HepG2 (cell line): ENCODE results near the gene SPI1. TPM values are rescaled to one million over a fixed set of nuclear protein-coding genes. Genes with fewer than 3 reads are reported as not detected.
A peak's percentile ranks its signal among the peaks of the same experiment; 100 is the strongest.

Experiments used
- ATAC-seq: fragments of 200-7000 bp; cut with Tn5 transposase; 3 replicates; pipeline ENCODE4 v1.9.1; 2020; ENCODE audit warnings: mild to moderate bottlenecking, moderate library complexity
- BruUV-seq: library from RNA; stranded (reverse); fragments of 400-500 nt; replicated peaks from 2 replicates; lab custom pipeline; 2021; lab: Mats Ljungman, UMichigan
- CTCF ChIA-PET: fragments of 300-600 bp; formaldehyde crosslinking; extraction: SDS; loops from one replicate; lab custom pipeline; 2021; ENCODE audit warnings: low total read pairs, inconsistent platforms, low intra/inter-chr PET ratio; lab: Yijun Ruan, JAX
- POLR2A ChIA-PET: fragments of 350-600 bp; sonication (Branson Sonifier 250); formaldehyde crosslinking; loops from one replicate; lab custom pipeline; 2020; ENCODE audit warnings: antibody characterized with exemption, inconsistent platforms; lab: Yijun Ruan, JAX
- DNase-seq: peaks from one replicate; pipeline ENCODE4 v3.0.0-alpha.2; 2015; ENCODE audit warnings: low spot score
- FAIRE-seq: peaks from 3 replicates; lab custom pipeline; 2011; peaks lifted over from hg19 to GRCh38; lab: Jason Lieb, UNC
- H2AFZ ChIP-seq: one replicate; pipeline ENCODE4 v1.6.1; 2011; ENCODE audit warnings: low read length, inconsistent platforms
- H3K27ac ChIP-seq: fragments of 300-600 bp; 3 replicates; pipeline ENCODE4 v1.8.0; 2011; ENCODE audit warnings: mixed run types, mild to moderate bottlenecking, mixed read lengths, low read length, inconsistent platforms; ENCODE audit not compliant: insufficient read depth; ENCODE audit errors: extremely low read length
- H3K27me3 ChIP-seq, 2 experiments: fragments of 200-600 bp in 1 of 2; 2 replicates in 1 of 2; 3 replicates in 1 of 2; pipeline versions ENCODE4 v1.6.0 to v1.8.0; 2011; ENCODE audit warnings: low read length in 2 of 2, mild to moderate bottlenecking in 2 of 2, moderate library complexity in 2 of 2, inconsistent platforms in 1 of 2; ENCODE audit not compliant: insufficient read depth in 2 of 2, control insufficient read depth in 1 of 2
- H3K36me3 ChIP-seq, 2 experiments: fragments of 200-600 bp in 1 of 2; replicated peaks in 1 of 2; 2 replicates in 1 of 2; 3 replicates in 1 of 2; pipeline versions ENCODE4 v1.5.1 to v1.8.0; 2011; ENCODE audit warnings: low read length in 2 of 2, inconsistent platforms in 1 of 2; ENCODE audit not compliant: insufficient read depth in 2 of 2, control insufficient read depth in 1 of 2
- H3K4me1 ChIP-seq: 2 replicates; pipeline ENCODE4 v1.5.1; 2012; ENCODE audit warnings: low read length, inconsistent platforms; ENCODE audit not compliant: insufficient read depth
- H3K4me2 ChIP-seq: 2 replicates; pipeline ENCODE4 v1.6.0; 2011; ENCODE audit warnings: low read depth, low read length, inconsistent platforms
- H3K4me3 ChIP-seq, 3 experiments: fragments of 200-600 bp in 1 of 3; sonication (generic), shearing (Covaris generic) in 1 of 3; replicated peaks in 1 of 3; 2 replicates each; pipeline ENCODE4 v1.5.1; 2011 to 2016; ENCODE audit warnings: low read length in 3 of 3, inconsistent platforms in 2 of 3, low read depth in 2 of 3, mild to moderate bottlenecking in 2 of 3, control low read depth in 1 of 3, mixed read lengths in 1 of 3; ENCODE audit not compliant: insufficient read depth in 1 of 3
- H3K79me2 ChIP-seq: one replicate; pipeline ENCODE4 v1.6.1; 2011; ENCODE audit warnings: low read length, inconsistent platforms; ENCODE audit not compliant: insufficient read depth
- H3K9ac ChIP-seq: 2 replicates; pipeline ENCODE4 v1.6.0; 2011; ENCODE audit warnings: mild to moderate bottlenecking, low read depth, low read length, inconsistent platforms; ENCODE audit not compliant: insufficient read depth
- H3K9me3 ChIP-seq: 2 replicates; pipeline ENCODE4 v1.5.1; 2012; ENCODE audit warnings: mild to moderate bottlenecking, low read length
- H4K20me1 ChIP-seq: 2 replicates; pipeline ENCODE4 v1.6.0; 2011; ENCODE audit warnings: inconsistent platforms, mild to moderate bottlenecking, low read length, moderate library complexity; ENCODE audit not compliant: insufficient read depth
- CREB1 ChIP-seq, 2 experiments: fragments of 450-650 bp in 1 of 2; IDR thresholded peaks; 2 replicates each; pipeline ENCODE4 v1.6.1; 2016 to 2017; ENCODE audit warnings: control low read depth in 1 of 2, mild to moderate bottlenecking in 1 of 2, missing compliant biosample characterization in 1 of 2, missing genetic modification characterization in 1 of 2
- MATR3 ChIP-seq: sonication (generic); formaldehyde crosslinking; IDR thresholded peaks from 2 replicates; pipeline ENCODE4 v1.4.0; 2020; ENCODE audit warnings: missing genetic modification reagents
- THAP7 ChIP-seq: sonication (generic); formaldehyde crosslinking; IDR thresholded peaks from 2 replicates; pipeline ENCODE4 v1.8.1; 2023; ENCODE audit warnings: mild to moderate bottlenecking, missing genetic modification reagents
- ZBTB14 ChIP-seq: sonication (generic); formaldehyde crosslinking; IDR thresholded peaks from 2 replicates; pipeline ENCODE4 v1.4.0; 2020; ENCODE audit warnings: missing genetic modification reagents
- ZBTB20 ChIP-seq: sonication (generic); formaldehyde crosslinking; IDR thresholded peaks from 2 replicates; pipeline ENCODE4 v1.8.1; 2023; ENCODE audit warnings: missing genetic modification reagents, low read depth, mild to moderate bottlenecking, borderline replicate concordance
- ZMYM3 ChIP-seq: sonication (generic); formaldehyde crosslinking; IDR thresholded peaks from 2 replicates; pipeline ENCODE4 v1.5.1; 2020; ENCODE audit warnings: mild to moderate bottlenecking, missing genetic modification reagents
- ZNF629 ChIP-seq: sonication (generic); formaldehyde crosslinking; conservative IDR thresholded peaks from 2 replicates; pipeline ENCODE4 v1.5.0; 2020; ENCODE audit warnings: missing genetic modification reagents
- ZNF768 ChIP-seq: sonication (generic); formaldehyde crosslinking; IDR thresholded peaks from 2 replicates; pipeline ENCODE4 v1.4.0; 2020; ENCODE audit warnings: missing genetic modification reagents
- WGBS: methylation state at CpG from one replicate; pipeline ENCODE4 v1.1.6; 2017; ENCODE audit warnings: low lambda C conversion rate; 5-methylcytosine and 5-hydroxymethylcytosine counted together
- in situ Hi-C: cut with HindIII; loops from 2 replicates; pipeline ENCODE4 v1.10.0; 2017; ENCODE audit warnings: low pct_unique_long_range_greater_than_20kb; ENCODE audit not compliant: extremely low pct_ligation_motif_present
- intact Hi-C: fragments of 100-400 bp; cut with micrococcal nuclease; formaldehyde crosslinking; loops from one replicate; pipeline ENCODE4 v1.10.0; 2022; ENCODE audit not compliant: unreplicated experiment
- polyA plus RNA-seq, 8 experiments: library from polyadenylated mRNA; depleted of rRNA in 3 of 8; stranded (reverse) in 7 of 8; unstranded in 1 of 8; fragments of >200 nt; fragmentation: Illumina TruSeq in 4 of 8; extraction: Trizol in 4 of 8; gene quantifications; 2 replicates each; pipeline versions ENCODE4 v1.2.1 to v1.2.3, GENCODE V29; 2011 to 2016; ENCODE audit warnings: low read depth in 4 of 8, missing spikeins in 1 of 8, mixed read lengths in 1 of 8; ENCODE audit not compliant: insufficient read depth in 1 of 8
- total RNA-seq, 5 experiments: library from RNA; depleted of rRNA; stranded (reverse); fragments of >200 nt; fragmentation: Illumina TruSeq; extraction: Trizol; gene quantifications; 2 replicates each; pipeline ENCODE4 v1.2.3, GENCODE V29; 2016; ENCODE audit warnings: low read depth in 1 of 5

SPI1 gene
- total and polyA plus RNA-seq, 2 of the 13 experiments (the other 11 are each of a cell fraction or from before 2014, with no cell fraction given): not detected

GRCh38 chr11:47353978-47354774 lies 24.2 kb downstream of the SPI1 start:
- Histone ChIP-seq H3K36me3 (no peaks in the 10 kb centered on the region), H3K9ac (no peak overlapping the region), H4K20me1 (no peaks in the 10 kb centered on the region), H3K9me3 (no peaks in the 10 kb centered on the region), H3K27me3 (peaks cover 7 to 34% of the 10 kb centered on the region in 2 experiments; a peak in 3 of 5 replicates), H3K4me3 (peak overlapping the region; percentile 54 to 72 (median 66))
- in situ Hi-C loops: loop anchor here (5.0 kb wide), 1 partner anchor 177 kb away; the partner anchor contains the start of gene ARFGAP2
- DNase-seq: no peak
- intact Hi-C loops: loop anchor here (2.0 kb wide), 2 partner anchors 85 to 95 kb away; no protein-coding TSS in a partner anchor
- TF ChIP-seq MATR3: no peak
- no peak for TF ChIP-seq ZNF768 (CRISPR knock-in tag)
- peak; percentile 58; the same call in 1 of the 2 replicates for TF ChIP-seq CREB1 (IDR thresholded peaks at IDR 0.05)
- no peak for TF ChIP-seq CREB1 (CRISPR knock-in tag; IDR thresholded peaks at IDR 0.05)
- TF ChIP-seq ZBTB20 (CRISPR knock-in tag): no peak
- TF ChIP-seq THAP7: no peak
- TF ChIP-seq ZBTB14 (CRISPR knock-in tag): no peak
- peak; percentile 71 for TF ChIP-seq ZNF629 (CRISPR knock-in tag)
- TF ChIP-seq ZMYM3 (CRISPR knock-in tag): 0 out of 2 replicates have a peak, but pooled peaks have one; percentile 16
- TF ChIP-seq, all 625 proteins: peak for 3
- 28% methylated on average over 8 of the region's 15 CpGs for WGBS
- ATAC-seq (peak; percentile 6; the same call in 2 of the 3 replicates), FAIRE-seq (no peak)
- ChIA-PET CTCF (interaction anchor here (1.8 to 2.3 kb wide), 3 partner anchors 96 to 193 kb away, joined by 10 to 20 read pairs (median 13); partner anchors contain the start of genes ARFGAP2 and NR1H3), POLR2A (interaction anchor here (0.6 kb wide), 1 partner anchor 13 kb away, joined by 3 read pairs; no protein-coding TSS in a partner anchor)
- no TSS peak for BruUV-seq
- H2AFZ ChIP-seq: peak overlapping the region; percentile 34
- H3K79me2 ChIP-seq: no peaks in the 10 kb centered on the region
- no peak overlapping the region for H3K27ac ChIP-seq
- H3K4me2 ChIP-seq: peak overlapping the region; percentile 84
- peaks cover 64% of the 10 kb centered on the region for H3K4me1 ChIP-seq
